Stomach smooth muscle (tissue), 2 donors: Measurements from ENCODE around the gene LYPD4.

Source experiments
- H3K27ac ChIP-seq: one replicate; pipeline ENCODE4 v1.7.0; 2013; ENCODE audit warnings: mild to moderate bottlenecking, low read length, inconsistent platforms
- H3K27me3 ChIP-seq, 2 donors: one replicate each; pipeline ENCODE4 v1.7.0; 2013; ENCODE audit warnings: low read length in 2 of 2; ENCODE audit not compliant: insufficient read depth in 2 of 2, control insufficient read depth in 1 of 2
- H3K36me3 ChIP-seq, 2 donors: one replicate each; pipeline ENCODE4 v1.7.0; 2013; ENCODE audit warnings: low read length in 2 of 2; ENCODE audit not compliant: control insufficient read depth in 2 of 2, insufficient read depth in 2 of 2
- H3K4me1 ChIP-seq: one replicate; pipeline ENCODE4 v1.7.0; 2013; ENCODE audit warnings: low read length; ENCODE audit not compliant: control insufficient read depth, insufficient read depth
- H3K4me3 ChIP-seq, 2 donors: one replicate each; pipeline ENCODE4 v1.7.0; 2013; ENCODE audit warnings: low read length in 2 of 2
- H3K9ac ChIP-seq, 2 donors: one replicate each; pipeline ENCODE4 v1.7.0; 2013; ENCODE audit warnings: low read length in 2 of 2, mild to moderate bottlenecking in 1 of 2
- H3K9me3 ChIP-seq, 2 donors: one replicate each; pipeline ENCODE4 v1.7.0; 2013; ENCODE audit warnings: low read length in 2 of 2; ENCODE audit not compliant: control insufficient read depth in 2 of 2
- donor health status: healthy.
- donor health status: Pancreatic carcinoma.

The LYPD4 gene

DNA sequence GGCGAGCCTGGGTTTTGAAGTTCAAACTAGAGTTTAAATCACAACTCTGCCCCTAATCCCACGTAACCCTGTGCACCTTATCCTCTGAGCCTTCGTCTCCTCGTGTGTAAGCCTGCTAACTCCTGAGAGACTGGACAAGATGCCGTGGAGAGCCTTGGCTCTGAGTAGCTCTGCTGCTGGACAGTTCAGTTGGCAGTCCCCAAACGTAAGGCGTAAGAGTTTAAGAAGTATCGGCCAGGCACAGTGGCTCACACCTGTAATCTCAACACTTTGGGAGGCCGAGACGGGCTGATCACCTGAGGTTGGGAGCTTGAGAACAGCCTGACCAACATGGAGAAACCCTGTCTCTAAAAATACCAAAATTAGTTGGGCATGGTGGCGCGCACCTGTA lies 27.9 kb upstream of the LYPD4 start:
- Histone ChIP-seq H3K36me3 (peaks cover 27% of the 10 kb centered on the region in 2 donors), H3K4me3 (no peak overlapping the region), H3K4me1 (peaks cover 4% of the 10 kb centered on the region), H3K9me3 (no peaks in the 10 kb centered on the region), H3K27me3 (no peaks in the 10 kb centered on the region), H3K9ac (no peak overlapping the region), H3K27ac (no peak overlapping the region)

DNA sequence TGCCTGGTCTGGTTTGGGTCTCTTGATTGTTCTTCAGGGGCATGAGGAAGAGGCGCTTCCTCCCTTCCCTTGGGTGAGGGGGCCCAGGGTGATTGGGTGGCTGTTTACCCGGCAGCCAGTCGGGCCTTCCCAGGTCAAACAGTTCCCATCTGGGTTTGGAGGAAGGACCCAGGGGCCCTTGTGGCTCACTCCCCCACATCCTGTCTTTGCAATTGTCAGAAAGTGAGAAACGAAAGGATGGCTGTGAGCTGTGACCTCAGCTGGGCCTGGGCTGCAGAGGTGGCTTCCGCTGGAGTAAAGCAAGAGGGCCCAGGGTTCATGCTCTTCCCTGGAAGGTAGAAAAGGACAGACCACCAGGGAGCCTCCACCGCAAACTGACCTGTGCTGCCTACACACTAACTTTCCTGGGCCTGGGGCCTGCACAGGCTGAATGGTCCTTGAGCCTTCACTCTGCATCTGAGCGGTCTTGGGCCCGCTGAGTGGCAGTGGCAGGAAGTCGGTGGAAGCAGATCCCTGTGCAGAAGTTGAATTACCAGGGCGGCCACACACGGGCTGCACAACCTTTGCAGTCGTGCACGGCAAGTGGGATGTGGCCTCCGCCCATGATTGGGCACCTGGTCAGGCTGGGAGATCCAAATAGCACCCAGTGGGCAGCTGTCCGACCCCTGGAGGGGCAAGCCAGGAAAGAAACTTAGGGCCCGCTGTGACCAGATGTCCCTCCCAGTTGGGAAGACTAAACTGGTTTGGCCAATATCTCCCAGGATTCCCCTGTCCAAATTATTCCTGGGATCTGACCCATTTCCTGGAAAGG lies 27.3 kb upstream of the LYPD4 start:
- Histone ChIP-seq H3K36me3 (peaks cover 27% of the 10 kb centered on the region in 2 donors), H3K27ac (no peak overlapping the region), H3K4me3 (no peak overlapping the region), H3K9me3 (no peaks in the 10 kb centered on the region), H3K9ac (no peak overlapping the region), H3K27me3 (no peaks in the 10 kb centered on the region), H3K4me1 (peaks cover 4% of the 10 kb centered on the region)

DNA sequence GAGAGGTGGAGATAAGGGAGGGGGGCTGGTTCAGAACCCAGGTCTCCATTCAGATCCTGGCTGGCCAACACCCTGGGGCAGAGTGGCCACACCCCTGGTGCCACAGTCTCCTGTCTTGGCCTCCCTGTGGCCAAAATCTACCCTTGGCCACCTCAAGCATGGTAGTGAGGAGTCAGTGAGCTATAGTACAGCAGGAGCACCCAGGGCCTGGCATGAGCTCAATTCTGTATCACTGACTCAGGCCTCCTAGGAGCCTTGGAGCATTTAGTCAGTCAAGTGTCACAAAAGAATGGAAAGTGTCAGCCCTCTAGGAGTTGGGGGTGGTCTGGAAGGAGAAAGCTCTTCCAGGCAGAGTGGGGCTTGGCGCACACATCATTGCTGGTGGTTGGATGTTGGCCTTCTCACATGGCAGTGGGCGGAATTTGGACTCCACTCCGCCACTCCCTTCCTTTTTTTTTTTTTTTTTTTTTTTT lies 26.0 kb upstream of the LYPD4 start:
- Histone ChIP-seq H3K4me1 (peaks cover 4% of the 10 kb centered on the region), H3K4me3 (no peak overlapping the region), H3K27ac (no peak overlapping the region), H3K9ac (no peak overlapping the region), H3K27me3 (no peaks in the 10 kb centered on the region), H3K36me3 (peaks cover 27 to 32% of the 10 kb centered on the region in 2 donors), H3K9me3 (no peaks in the 10 kb centered on the region)

DNA sequence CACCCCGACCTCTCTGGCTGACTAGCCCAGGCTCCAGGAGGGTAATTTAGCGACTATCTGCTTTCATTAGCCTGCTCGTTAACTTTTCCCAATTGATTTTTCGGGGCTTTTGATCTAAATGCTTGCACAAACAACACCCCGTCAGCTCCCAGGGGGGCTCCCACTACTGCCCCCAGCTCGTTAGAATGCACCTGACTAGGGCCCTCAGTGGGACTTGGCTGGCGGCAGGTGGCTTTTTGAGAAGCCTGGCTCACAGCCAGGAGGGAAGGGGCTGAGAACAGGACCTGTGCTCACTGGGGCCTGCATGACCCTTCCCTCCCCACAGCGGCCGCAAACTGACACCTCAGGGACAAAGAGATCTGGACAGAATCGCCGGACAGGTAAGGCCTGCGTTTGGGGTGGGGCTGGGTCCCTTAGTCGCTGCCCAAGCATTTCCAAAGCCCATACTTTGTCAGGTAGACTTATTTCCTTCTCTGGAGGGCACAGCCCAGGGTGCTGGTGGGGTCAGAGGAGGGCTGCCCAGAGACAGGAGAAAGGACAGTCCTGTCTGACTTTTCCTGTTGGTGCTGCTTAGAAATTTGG lies 25.0 kb upstream of the LYPD4 start:
- no peak overlapping the region for H3K9ac ChIP-seq
- H3K9me3 ChIP-seq = no peaks in the 10 kb centered on the region
- H3K4me1 ChIP-seq = peaks cover 4% of the 10 kb centered on the region
- no peak overlapping the region for H3K4me3 ChIP-seq
- H3K27me3 ChIP-seq = no peaks in the 10 kb centered on the region
- no peak overlapping the region for H3K27ac ChIP-seq
- H3K36me3 ChIP-seq = peaks cover 33 to 39% of the 10 kb centered on the region in 2 donors

DNA sequence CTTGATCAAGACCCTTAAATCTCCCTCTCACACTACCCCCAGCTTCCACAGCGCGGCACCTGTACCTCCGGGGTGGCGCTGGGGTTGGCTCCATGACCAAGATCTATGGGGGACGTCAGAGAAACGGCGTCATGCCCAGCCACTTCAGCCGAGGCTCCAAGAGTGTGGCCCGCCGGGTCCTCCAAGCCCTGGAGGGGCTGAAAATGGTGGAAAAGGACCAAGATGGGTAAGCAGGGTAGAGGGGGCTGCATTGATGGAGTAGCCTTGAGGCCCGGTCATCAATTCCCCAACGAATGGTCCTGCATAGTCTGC lies 24.5 kb upstream of the LYPD4 start:
- Histone ChIP-seq H3K4me3 (no peak overlapping the region), H3K27me3 (no peaks in the 10 kb centered on the region), H3K36me3 (peaks cover 37 to 44% of the 10 kb centered on the region in 2 donors), H3K4me1 (peaks cover 7% of the 10 kb centered on the region), H3K9me3 (no peaks in the 10 kb centered on the region), H3K27ac (no peak overlapping the region), H3K9ac (no peak overlapping the region)

DNA sequence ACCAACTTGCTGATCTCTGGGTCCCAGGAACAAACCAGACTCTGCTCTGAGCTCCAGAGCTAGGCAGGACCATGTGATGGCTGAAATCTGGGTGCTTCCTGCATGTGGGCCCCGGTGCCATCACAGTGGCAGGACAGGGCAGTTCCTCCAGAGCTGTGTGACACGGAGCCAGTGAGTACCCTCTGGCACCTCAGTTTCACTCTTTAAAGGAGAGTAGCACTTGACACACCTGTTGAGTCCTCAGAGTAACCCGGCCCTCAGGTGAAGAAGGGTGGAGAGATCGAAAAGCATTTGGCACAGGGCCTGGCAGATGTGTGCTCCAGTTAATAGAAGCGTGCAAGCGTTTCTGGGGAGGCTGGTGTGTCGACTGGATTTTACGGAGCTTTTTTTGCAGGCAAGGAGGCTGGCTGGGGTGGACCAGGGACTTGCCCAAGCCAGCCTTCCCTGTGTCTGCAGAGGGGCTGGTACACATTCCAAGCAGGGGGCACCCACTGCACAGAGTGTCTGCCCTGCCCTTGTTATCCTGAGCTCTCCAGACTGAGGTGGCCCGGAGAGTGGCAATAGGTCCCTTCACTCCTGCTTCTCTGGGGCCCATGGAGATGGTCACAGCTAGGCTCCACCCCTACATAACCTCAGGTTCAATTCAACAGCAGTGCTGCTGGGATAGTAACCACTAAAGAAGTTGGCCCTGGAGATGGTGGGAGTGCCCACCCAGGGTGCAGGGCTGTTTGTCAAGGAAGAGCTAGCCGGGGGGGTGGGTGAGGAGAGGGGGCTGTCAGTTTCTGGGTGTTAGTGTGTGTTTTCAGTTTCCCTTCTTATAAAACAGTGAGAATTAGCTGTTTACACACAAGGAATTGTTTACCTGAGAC lies 23.9 kb upstream of the LYPD4 start:
- H3K4me1 ChIP-seq = peaks cover 7% of the 10 kb centered on the region
- no peak overlapping the region for H3K27ac ChIP-seq
- no peaks in the 10 kb centered on the region for H3K27me3 ChIP-seq
- H3K9ac ChIP-seq = peak overlapping the region in 1 of 2 donors; percentile 2
- H3K36me3 ChIP-seq = peaks cover 40 to 46% of the 10 kb centered on the region in 2 donors
- H3K4me3 ChIP-seq = no peak overlapping the region
- no peaks in the 10 kb centered on the region for H3K9me3 ChIP-seq

DNA sequence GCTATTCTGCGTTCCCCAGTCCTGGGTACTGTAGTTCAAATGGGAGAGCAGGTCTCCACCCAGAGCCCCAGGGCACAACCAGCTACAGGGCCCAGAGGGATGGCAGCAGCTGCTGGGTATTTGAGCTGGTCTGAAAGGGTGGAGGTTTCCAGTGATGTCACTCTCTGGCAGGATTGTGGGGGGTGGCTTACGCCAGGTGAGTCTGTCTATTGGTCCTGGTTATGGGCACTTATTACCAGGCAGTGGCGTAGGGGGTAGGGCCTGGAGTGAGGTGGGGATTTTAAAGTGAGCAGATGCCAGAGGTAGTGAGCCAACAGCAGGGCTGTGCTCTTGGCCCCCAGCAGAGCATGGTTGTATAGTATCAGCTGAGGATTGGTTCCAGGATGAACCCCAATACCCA lies 21.8 kb upstream of the LYPD4 start:
- H3K27me3 ChIP-seq = no peaks in the 10 kb centered on the region
- no peak overlapping the region for H3K9ac ChIP-seq
- no peak overlapping the region for H3K4me3 ChIP-seq
- H3K27ac ChIP-seq = no peak overlapping the region
- H3K4me1 ChIP-seq = peaks cover 27% of the 10 kb centered on the region
- H3K36me3 ChIP-seq = peaks cover 52 to 61% of the 10 kb centered on the region in 2 donors
- no peaks in the 10 kb centered on the region for H3K9me3 ChIP-seq

DNA sequence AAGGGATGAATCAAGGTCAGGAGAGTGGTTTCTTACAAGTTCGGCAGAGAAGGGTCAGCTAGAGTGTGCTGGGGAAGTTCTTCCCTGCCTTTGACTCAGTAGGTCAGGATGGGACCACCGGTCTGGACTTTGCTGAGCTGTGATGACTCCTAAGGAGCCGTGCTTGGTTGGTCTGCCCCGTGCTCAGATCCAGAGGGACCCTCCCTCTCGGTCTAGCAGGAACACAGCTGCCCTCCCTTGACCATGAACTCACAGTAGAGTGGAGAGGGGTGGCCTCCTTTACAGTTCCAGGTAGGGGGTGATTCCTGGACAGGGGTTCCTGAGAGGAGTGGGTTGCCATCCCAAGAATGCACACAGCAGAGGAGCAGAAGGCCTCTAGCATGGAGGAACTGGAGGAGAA lies 19.9 kb upstream of the LYPD4 start:
- H3K9me3 ChIP-seq = no peaks in the 10 kb centered on the region
- H3K27me3 ChIP-seq = no peaks in the 10 kb centered on the region
- H3K9ac ChIP-seq = no peak overlapping the region
- H3K4me3 ChIP-seq = no peak overlapping the region
- peaks cover 39 to 51% of the 10 kb centered on the region in 2 donors for H3K36me3 ChIP-seq
- no peak overlapping the region for H3K27ac ChIP-seq
- peaks cover 35% of the 10 kb centered on the region for H3K4me1 ChIP-seq

DNA sequence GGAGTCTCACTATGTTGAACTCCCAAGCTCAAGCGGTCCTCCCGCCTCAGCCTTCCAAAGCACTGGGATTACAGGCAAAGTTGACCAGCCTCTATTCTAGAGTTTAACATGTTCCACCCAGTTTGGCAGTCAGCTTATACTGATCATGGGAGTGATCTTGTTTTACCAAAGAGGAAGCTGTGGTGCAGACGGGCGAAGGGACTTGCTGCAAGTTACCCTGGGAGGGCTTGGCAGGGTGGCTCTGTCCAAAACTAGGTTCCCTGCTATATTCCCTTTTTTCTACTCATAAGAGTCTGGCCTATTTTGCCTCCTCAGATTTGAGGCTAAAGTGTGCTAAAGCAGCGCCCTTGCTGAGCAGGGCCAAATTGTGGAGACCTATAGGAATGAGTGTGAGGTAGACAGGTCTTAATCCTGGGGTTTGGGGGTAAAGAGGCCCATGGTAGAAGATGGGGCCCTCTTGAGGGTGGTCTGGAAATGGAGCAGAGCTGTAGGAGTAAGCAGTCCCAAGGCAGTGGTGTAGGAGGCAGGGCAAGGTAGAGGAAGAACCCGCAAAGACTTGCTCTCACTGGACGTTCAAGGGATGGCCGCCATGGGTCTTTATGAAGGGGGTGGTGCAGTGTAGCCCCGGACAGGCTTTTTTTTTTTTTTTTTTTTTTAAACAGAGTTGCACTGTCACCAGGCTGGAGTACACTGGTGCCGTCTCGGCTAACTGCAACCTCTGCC lies 18.9 kb upstream of the LYPD4 start:
- peak overlapping the region in 1 of 2 donors; percentile 1 for H3K9ac ChIP-seq
- H3K27ac ChIP-seq = no peak overlapping the region
- H3K4me1 ChIP-seq = peaks cover 35% of the 10 kb centered on the region
- H3K36me3 ChIP-seq = peaks cover 32 to 43% of the 10 kb centered on the region in 2 donors
- no peak overlapping the region for H3K4me3 ChIP-seq
- no peaks in the 10 kb centered on the region for H3K27me3 ChIP-seq
- no peaks in the 10 kb centered on the region for H3K9me3 ChIP-seq

DNA sequence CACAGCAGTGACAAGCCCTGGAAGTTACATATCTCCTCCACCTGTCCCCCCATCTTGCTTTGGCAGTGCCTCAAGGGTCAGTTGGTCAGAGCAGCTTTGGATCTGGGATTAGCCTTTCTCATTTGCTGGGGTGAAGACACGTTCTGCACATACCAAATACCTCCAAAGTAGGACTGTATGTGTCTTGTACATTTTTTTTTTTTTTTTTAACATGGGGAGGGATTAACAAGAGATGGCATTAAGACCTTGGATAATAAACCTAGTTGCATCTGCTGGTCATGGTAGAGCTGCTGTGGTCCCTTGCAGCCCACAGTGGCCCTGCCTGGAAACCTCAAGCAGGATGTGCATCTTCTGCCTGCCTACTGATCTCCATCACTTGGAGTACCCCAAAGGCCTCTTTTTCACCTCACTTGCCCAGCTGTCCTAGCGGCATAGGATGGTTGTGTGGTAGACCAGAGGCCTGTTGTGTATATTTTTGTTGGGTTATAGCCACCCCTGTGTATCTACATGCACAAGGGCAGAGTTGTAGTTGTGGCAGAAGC lies 18.0 kb upstream of the LYPD4 start:
- peaks cover 29 to 40% of the 10 kb centered on the region in 2 donors for H3K36me3 ChIP-seq
- H3K9me3 ChIP-seq = no peaks in the 10 kb centered on the region
- H3K9ac ChIP-seq = peak overlapping the region; percentile 1 to 29
- H3K27me3 ChIP-seq = no peaks in the 10 kb centered on the region
- H3K4me1 ChIP-seq = peaks cover 32% of the 10 kb centered on the region
- H3K27ac ChIP-seq = no peak overlapping the region
- H3K4me3 ChIP-seq = no peak overlapping the region
